SK-N-SH treated with all-trans-retinoic acid at 6 μM for 48 hours (cell line): Measurements from ENCODE around the gene HRH3.

Experiments
- ATAC-seq: fragments of 200-7000 bp; cut with Tn5 transposase; 3 replicates; pipeline ENCODE4 v1.9.1; 2020; ENCODE audit warnings: mild to moderate bottlenecking, moderate library complexity
- ARNTL ChIP-seq: fragments of 450-650 bp; formaldehyde crosslinking; IDR thresholded peaks from 2 replicates; pipeline ENCODE4 v1.5.0; 2020; ENCODE audit warnings: low read depth, mild to moderate bottlenecking, moderate library complexity, borderline replicate concordance
- BACH2 ChIP-seq: fragments of 250-450 bp; sonication (Bioruptor Pico); IDR thresholded peaks from 2 replicates; pipeline ENCODE4 v1.9.0; 2021; ENCODE audit warnings: mild to moderate bottlenecking, borderline replicate concordance
- CREB5 ChIP-seq: fragments of 250-450 bp; sonication (Bioruptor Pico); IDR thresholded peaks from 2 replicates; pipeline ENCODE4 v1.5.1; 2020; ENCODE audit warnings: low read depth, mild to moderate bottlenecking, moderate library complexity
- CSRNP3 ChIP-seq: fragments of 250-450 bp; sonication (Bioruptor Pico); IDR thresholded peaks from 2 replicates; pipeline ENCODE4 v1.5.1; 2021; ENCODE audit warnings: mild to moderate bottlenecking, moderate library complexity
- ESRRG ChIP-seq: fragments of 250-450 bp; sonication (Bioruptor Pico); IDR thresholded peaks from 2 replicates; pipeline ENCODE4 v1.6.1; 2021; ENCODE audit warnings: mild to moderate bottlenecking
- GLIS3 ChIP-seq: fragments of 250-450 bp; sonication (Bioruptor Pico); IDR thresholded peaks from 2 replicates; pipeline ENCODE4 v1.5.0; 2020; ENCODE audit warnings: mild to moderate bottlenecking, moderate library complexity
- ISL1 ChIP-seq: fragments of 250-450 bp; sonication (Bioruptor Pico); IDR thresholded peaks from 2 replicates; pipeline ENCODE4 v2.1.2; 2022; ENCODE audit warnings: mild to moderate bottlenecking, moderate library complexity
- OSR1 ChIP-seq: fragments of 250-450 bp; sonication (Bioruptor Pico); IDR thresholded peaks from 2 replicates; pipeline ENCODE4 v1.8.0; 2022; ENCODE audit warnings: moderate library complexity, mild to moderate bottlenecking, inconsistent platforms
- RARB ChIP-seq: fragments of 250-450 bp; sonication (Bioruptor Pico); IDR thresholded peaks from 2 replicates; pipeline ENCODE4 v1.8.0; 2021; ENCODE audit warnings: mild to moderate bottlenecking, moderate library complexity
- SNAI2 ChIP-seq: fragments of 250-450 bp; sonication (Bioruptor Pico); IDR thresholded peaks from 2 replicates; pipeline ENCODE4 v1.5.0; 2020; ENCODE audit warnings: mild to moderate bottlenecking, moderate library complexity
- TCF4 ChIP-seq: fragments of 250-450 bp; sonication (Bioruptor Pico); IDR thresholded peaks from 2 replicates; pipeline ENCODE4 v1.8.0; 2021; ENCODE audit warnings: mild to moderate bottlenecking, moderate library complexity, borderline replicate concordance
- TOX ChIP-seq: fragments of 250-450 bp; sonication (Bioruptor Pico); IDR thresholded peaks from 2 replicates; pipeline ENCODE4 v1.8.0; 2021; ENCODE audit warnings: mild to moderate bottlenecking, moderate library complexity, borderline replicate concordance
- TSHZ2 ChIP-seq: fragments of 250-450 bp; sonication (Bioruptor Pico); IDR thresholded peaks from 2 replicates; pipeline ENCODE4 v1.5.0; 2020; ENCODE audit warnings: mild to moderate bottlenecking, moderate library complexity
- ZC3H10 ChIP-seq: fragments of 250-450 bp; sonication (Bioruptor Pico); IDR thresholded peaks from 2 replicates; pipeline ENCODE4 v1.5.1; 2021; ENCODE audit warnings: mild to moderate bottlenecking, moderate library complexity
- ZFP3 ChIP-seq: fragments of 250-450 bp; sonication (Bioruptor Pico); IDR thresholded peaks from 2 replicates; pipeline ENCODE4 v1.5.0; 2020; ENCODE audit warnings: mild to moderate bottlenecking, moderate library complexity
- ZNF565 ChIP-seq: fragments of 450-650 bp; formaldehyde crosslinking; conservative IDR thresholded peaks from 2 replicates; pipeline ENCODE4 v1.5.0; 2020; ENCODE audit warnings: low read depth, mild to moderate bottlenecking, moderate library complexity
- ZNF70 ChIP-seq: fragments of 450-650 bp; formaldehyde crosslinking; IDR thresholded peaks from 2 replicates; pipeline ENCODE4 v1.5.0; 2020; ENCODE audit warnings: mild to moderate bottlenecking, moderate library complexity
- ZNF8 ChIP-seq: fragments of 450-650 bp; formaldehyde crosslinking; IDR thresholded peaks from 2 replicates; pipeline ENCODE4 v1.5.0; 2020; ENCODE audit warnings: mild to moderate bottlenecking, moderate library complexity
- TF ChIP-seq, protein P1 (sequence below): fragments of 250-450 bp; sonication (Bioruptor Pico); IDR thresholded peaks from 2 replicates; pipeline ENCODE4 v1.8.0; 2021; ENCODE audit warnings: low read depth, mild to moderate bottlenecking, moderate library complexity, borderline replicate concordance
- TF ChIP-seq, protein P2 (sequence below): fragments of 250-450 bp; sonication (Bioruptor Pico); IDR thresholded peaks from 2 replicates; pipeline ENCODE4 v1.8.0; 2020; ENCODE audit warnings: mild to moderate bottlenecking, moderate library complexity, borderline replicate concordance

The HRH3 gene

GRCh38 chr20:62237801-62238568, 17.9 kb upstream of the HRH3 start, which contains the start of gene OSBPL2:
TSS of gene OSBPL2 (plus strand) at chr20:62238521. CDS start at chr20:62256185, 17,664 bp downstream.
- TF ChIP-seq, protein P1, sequence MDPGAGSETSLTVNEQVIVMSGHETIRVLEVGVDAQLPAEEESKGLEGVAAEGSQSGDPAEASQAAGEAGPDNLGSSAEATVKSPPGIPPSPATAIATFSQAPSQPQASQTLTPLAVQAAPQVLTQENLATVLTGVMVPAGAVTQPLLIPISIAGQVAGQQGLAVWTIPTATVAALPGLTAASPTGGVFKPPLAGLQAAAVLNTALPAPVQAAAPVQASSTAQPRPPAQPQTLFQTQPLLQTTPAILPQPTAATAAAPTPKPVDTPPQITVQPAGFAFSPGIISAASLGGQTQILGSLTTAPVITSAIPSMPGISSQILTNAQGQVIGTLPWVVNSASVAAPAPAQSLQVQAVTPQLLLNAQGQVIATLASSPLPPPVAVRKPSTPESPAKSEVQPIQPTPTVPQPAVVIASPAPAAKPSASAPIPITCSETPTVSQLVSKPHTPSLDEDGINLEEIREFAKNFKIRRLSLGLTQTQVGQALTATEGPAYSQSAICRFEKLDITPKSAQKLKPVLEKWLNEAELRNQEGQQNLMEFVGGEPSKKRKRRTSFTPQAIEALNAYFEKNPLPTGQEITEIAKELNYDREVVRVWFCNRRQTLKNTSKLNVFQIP (CRISPR knock-in tag), result no peak
- TF ChIP-seq TOX (CRISPR knock-in tag) (no peak), OSR1 (CRISPR knock-in tag) (no peak), ARNTL (CRISPR knock-in tag) (no peak), ZNF70 (CRISPR knock-in tag) (no peak), ZC3H10 (CRISPR knock-in tag) (no peak), CSRNP3 (no peak), CREB5 (no peak), ZNF565 (no peak), ISL1 (CRISPR knock-in tag) (no peak), BACH2 (no peak), ZFP3 (CRISPR knock-in tag) (no peak), GLIS3 (CRISPR knock-in tag) (no peak), TCF4 (no peak), RARB (CRISPR knock-in tag) (no peak), TSHZ2 (no peak), ZNF8 (CRISPR knock-in tag) (no peak)
- TF ChIP-seq, protein P2, sequence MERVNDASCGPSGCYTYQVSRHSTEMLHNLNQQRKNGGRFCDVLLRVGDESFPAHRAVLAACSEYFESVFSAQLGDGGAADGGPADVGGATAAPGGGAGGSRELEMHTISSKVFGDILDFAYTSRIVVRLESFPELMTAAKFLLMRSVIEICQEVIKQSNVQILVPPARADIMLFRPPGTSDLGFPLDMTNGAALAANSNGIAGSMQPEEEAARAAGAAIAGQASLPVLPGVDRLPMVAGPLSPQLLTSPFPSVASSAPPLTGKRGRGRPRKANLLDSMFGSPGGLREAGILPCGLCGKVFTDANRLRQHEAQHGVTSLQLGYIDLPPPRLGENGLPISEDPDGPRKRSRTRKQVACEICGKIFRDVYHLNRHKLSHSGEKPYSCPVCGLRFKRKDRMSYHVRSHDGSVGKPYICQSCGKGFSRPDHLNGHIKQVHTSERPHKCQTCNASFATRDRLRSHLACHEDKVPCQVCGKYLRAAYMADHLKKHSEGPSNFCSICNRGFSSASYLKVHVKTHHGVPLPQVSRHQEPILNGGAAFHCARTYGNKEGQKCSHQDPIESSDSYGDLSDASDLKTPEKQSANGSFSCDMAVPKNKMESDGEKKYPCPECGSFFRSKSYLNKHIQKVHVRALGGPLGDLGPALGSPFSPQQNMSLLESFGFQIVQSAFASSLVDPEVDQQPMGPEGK (CRISPR knock-in tag), result no peak
- peak; percentile 99 for ATAC-seq

DNA sequence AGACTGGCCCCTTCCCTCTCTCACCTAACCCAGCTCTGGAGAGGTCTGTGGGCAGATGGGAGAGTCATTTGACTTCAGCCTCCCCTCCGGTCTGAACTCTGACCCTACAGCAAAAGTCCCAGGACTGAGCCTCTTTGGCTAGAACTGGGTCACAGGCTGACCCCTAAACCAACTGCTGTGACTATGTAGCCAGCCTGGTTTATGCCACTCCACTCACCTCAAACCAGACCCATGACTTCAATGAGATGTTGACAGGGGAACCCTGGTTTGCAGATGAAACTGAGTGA, 17.4 kb upstream of the HRH3 start:
- TF ChIP-seq SNAI2 (CRISPR knock-in tag), result no peak
- TF ChIP-seq ZNF565, result no peak

GRCh38 chr20:62236766-62237513, 16.9 kb upstream of the HRH3 start:
- TF ChIP-seq ZNF70 (CRISPR knock-in tag) (no peak), TOX (CRISPR knock-in tag) (no peak), TSHZ2 (no peak), ARNTL (CRISPR knock-in tag) (no peak), ESRRG (CRISPR knock-in tag) (no peak), OSR1 (CRISPR knock-in tag) (no peak)
- ATAC-seq, result no peak

More for the DNA sequence above, 17.4 kb upstream of the HRH3 start:
- no peak for ATAC-seq
